Measurements from ENCODE around the gene SAFB2.
A peak's percentile ranks its signal among the peaks of the same experiment; 100 is the strongest.

SAFB2 gene

GRCh38 chr19:5642204-5642603 is 19.6 kb upstream of the SAFB2 start:
- TF ChIP-seq CTCF (conservative IDR thresholded peaks at IDR 0.05; ENCODE audit: low read depth), result no peak
- ChIA-PET POLR2A (ENCODE audit: low non-redundant PET) (no interaction called here), CTCF (no interaction called here)
- H3K27ac ChIP-seq, result no peak overlapping the region
- DNase-seq (ENCODE audit: low spot score), result no peak

GRCh38 chr19:5641171-5641570 is 18.6 kb upstream of the SAFB2 start:
- CTCF ChIA-PET, result interaction anchor here (0.7 kb wide), 1 partner anchor 64 kb away, joined by 3 read pairs; no protein-coding TSS in a partner anchor
- POLR2A ChIA-PET (ENCODE audit: low non-redundant PET), result no interaction called here
- H3K27ac ChIP-seq, result peak overlapping the region; percentile 57
- no peak for TF ChIP-seq CTCF (conservative IDR thresholded peaks at IDR 0.05; ENCODE audit: low read depth)
- peak; percentile 30 for DNase-seq (ENCODE audit: low spot score)

- POLR2A ChIA-PET (ENCODE audit: low non-redundant PET), result no interaction called here
- DNase-seq (ENCODE audit: low spot score), result no peak
- H3K27ac ChIP-seq, result no peak overlapping the region
- no peak for TF ChIP-seq CTCF (conservative IDR thresholded peaks at IDR 0.05; ENCODE audit: low read depth)
- CTCF ChIA-PET, result interaction anchor here (0.7 kb wide), 1 partner anchor 50 kb away, joined by 4 read pairs; no protein-coding TSS in a partner anchor
Observed at GRCh38 chr19:5637971-5638370, 15.4 kb upstream of the SAFB2 start.

- POLR2A ChIA-PET (ENCODE audit: low non-redundant PET), result no interaction called here
- CTCF ChIA-PET, result interaction anchor here (1.0 kb wide), 2 partner anchors 14 to 30 kb away, joined by 3 read pairs; no protein-coding TSS in a partner anchor
- DNase-seq (ENCODE audit: low spot score), result no peak
- H3K27ac ChIP-seq, result no peak overlapping the region
- TF ChIP-seq CTCF (conservative IDR thresholded peaks at IDR 0.05; ENCODE audit: low read depth), result no peak
Observed at GRCh38 chr19:5635427-5635826, 12.9 kb upstream of the SAFB2 start.

GRCh38 chr19:5632657-5633056 is 10.1 kb upstream of the SAFB2 start:
- no peak for DNase-seq (ENCODE audit: low spot score)
- TF ChIP-seq CTCF (conservative IDR thresholded peaks at IDR 0.05; ENCODE audit: low read depth), result no peak
- ChIA-PET CTCF (no interaction called here), POLR2A (ENCODE audit: low non-redundant PET) (no interaction called here)
- H3K27ac ChIP-seq, result no peak overlapping the region

GRCh38 chr19:5632241-5632612 is 9.7 kb upstream of the SAFB2 start:
- ChIA-PET CTCF (no interaction called here), POLR2A (ENCODE audit: low non-redundant PET) (no interaction called here)
- no peak for TF ChIP-seq CTCF (conservative IDR thresholded peaks at IDR 0.05; ENCODE audit: low read depth)
- H3K27ac ChIP-seq, result no peak overlapping the region
- no peak for DNase-seq (ENCODE audit: low spot score)
